KMS-11 (cell line): ENCODE measurements around the gene CAVIN1.
"Not testable (repeated sequence)": the region's sequence is repeated elsewhere in the genome, so short reads cannot be mapped to it uniquely, and the experiment has no call there.

Experiments used
- H2AFZ ChIP-seq: fragments of 200-600 bp; sonication (generic); 2 replicates; pipeline ENCODE4 v1.6.1; 2016; ENCODE audit warnings: antibody characterized with exemption, mixed run types, low read depth
- H3K27ac ChIP-seq: fragments of 200-600 bp; sonication (generic); 2 replicates; pipeline ENCODE4 v1.6.1; 2016; ENCODE audit warnings: mild to moderate bottlenecking, mixed run types
- H3K27me3 ChIP-seq: fragments of 200-600 bp; sonication (generic); 2 replicates; pipeline ENCODE4 v1.6.1; 2017; ENCODE audit warnings: mild to moderate bottlenecking, low read depth, mixed run types, moderate library complexity; ENCODE audit not compliant: insufficient read depth
- H3K36me3 ChIP-seq: fragments of 200-600 bp; sonication (generic); 2 replicates; pipeline ENCODE4 v1.6.1; 2017; ENCODE audit warnings: mild to moderate bottlenecking, mixed run types; ENCODE audit not compliant: insufficient read depth
- H3K4me1 ChIP-seq: fragments of 200-600 bp; sonication (generic); 2 replicates; pipeline ENCODE4 v1.6.1; 2016; ENCODE audit warnings: mild to moderate bottlenecking, low read depth, mixed run types; ENCODE audit not compliant: poor library complexity, severe bottlenecking
- H3K4me2 ChIP-seq: fragments of 200-600 bp; sonication (generic); 2 replicates; pipeline ENCODE4 v1.7.0; 2016; ENCODE audit warnings: mild to moderate bottlenecking, mixed run types
- H3K4me3 ChIP-seq: fragments of 200-600 bp; sonication (generic); IDR thresholded peaks from 2 replicates; pipeline ENCODE4 v1.6.1; 2017; ENCODE audit warnings: low read depth, low read length, mixed read lengths; ENCODE audit not compliant: insufficient read depth
- H3K79me2 ChIP-seq: fragments of 200-600 bp; sonication (generic); 2 replicates; pipeline ENCODE4 v1.6.1; 2016; ENCODE audit warnings: low read depth, mixed run types; ENCODE audit not compliant: insufficient read depth
- H3K9ac ChIP-seq: fragments of 200-600 bp; sonication (generic); 2 replicates; pipeline ENCODE4 v1.6.1; 2016; ENCODE audit warnings: mild to moderate bottlenecking, mixed run types
- H4K20me1 ChIP-seq: fragments of 200-600 bp; sonication (generic); 2 replicates; pipeline ENCODE4 v1.6.1; 2016; ENCODE audit warnings: mild to moderate bottlenecking, mixed run types; ENCODE audit not compliant: insufficient read depth
- CTCF ChIP-seq: fragments of 200-600 bp; sonication (generic); conservative IDR thresholded peaks from 2 replicates; pipeline ENCODE4 v1.6.1; 2017; ENCODE audit warnings: low read depth, mild to moderate bottlenecking, antibody characterized with exemption, low read length, moderate library complexity, mixed read lengths

The CAVIN1 gene

GRCh38 chr17:42372142-42372541 lies 50.9 kb downstream of the CAVIN1 start:
- Histone ChIP-seq H2AFZ (no peak overlapping the region), H3K27ac (no peak overlapping the region), H3K27me3 (no peaks in the 10 kb centered on the region), H3K9ac (no peak overlapping the region), H4K20me1 (no peaks in the 10 kb centered on the region), H3K4me3 (no peak overlapping the region), H3K79me2 (peaks cover 1% of the 10 kb centered on the region; the same call in 1 of the 2 replicates), H3K4me2 (no peak overlapping the region), H3K36me3 (no peaks in the 10 kb centered on the region), H3K4me1 (peaks cover 5% of the 10 kb centered on the region)
- no peak for TF ChIP-seq CTCF

- H3K9ac ChIP-seq, H3K27ac ChIP-seq, H4K20me1 ChIP-seq, H3K27me3 ChIP-seq, H3K4me3 ChIP-seq, H3K4me2 ChIP-seq, H3K36me3 ChIP-seq, H3K4me1 ChIP-seq, H2AFZ ChIP-seq, H3K79me2 ChIP-seq: not testable (repeated sequence)
These were observed 54.1 kb downstream of the CAVIN1 start for GRCh38 chr17:42368797-42369561.

- not testable (repeated sequence) for H3K79me2 ChIP-seq, H3K4me1 ChIP-seq, H3K36me3 ChIP-seq, H3K4me3 ChIP-seq, H3K27ac ChIP-seq, H3K27me3 ChIP-seq, H2AFZ ChIP-seq, H3K9ac ChIP-seq, H3K4me2 ChIP-seq, H4K20me1 ChIP-seq
These were observed 54.7 kb downstream of the CAVIN1 start for GRCh38 chr17:42368310-42368709.

- H3K9ac ChIP-seq, H3K4me2 ChIP-seq, H3K36me3 ChIP-seq, H3K79me2 ChIP-seq, H4K20me1 ChIP-seq, H2AFZ ChIP-seq, H3K4me1 ChIP-seq, H3K4me3 ChIP-seq, H3K27me3 ChIP-seq, H3K27ac ChIP-seq: not testable (repeated sequence)
These were observed 56.7 kb downstream of the CAVIN1 start for GRCh38 chr17:42366176-42367023.

GRCh38 chr17:42365136-42365535 lies 57.9 kb downstream of the CAVIN1 start:
- no peak for TF ChIP-seq CTCF
- Histone ChIP-seq H3K27me3 (no peaks in the 10 kb centered on the region), H3K36me3 (no peaks in the 10 kb centered on the region), H3K4me2 (no peak overlapping the region), H3K4me3 (no peak overlapping the region), H3K79me2 (peaks cover 9% of the 10 kb centered on the region; the same call in 1 of the 2 replicates), H2AFZ (no peak overlapping the region), H4K20me1 (no peaks in the 10 kb centered on the region), H3K9ac (no peak overlapping the region), H3K4me1 (no peaks in the 10 kb centered on the region), H3K27ac (no peak overlapping the region)
